Measurements from ENCODE around the gene FAM117B.
"Not testable (repeated sequence)": the region's sequence is repeated elsewhere in the genome, so short reads cannot be mapped to it uniquely, and the experiment has no call there.

Gene FAM117B

GRCh38 chr2:202778217-202778616 is 143.4 kb downstream of the FAM117B start:
- peaks cover 6 to 9% of the 10 kb centered on the region in 2 donors for H3K36me3 ChIP-seq (ENCODE audit: control insufficient read depth in 2 of 2, insufficient read depth in 2 of 2, low read length in 2 of 2)
- no peaks in the 10 kb centered on the region for H3K9me3 ChIP-seq (ENCODE audit: control insufficient read depth in 2 of 2, low read length in 2 of 2)
- no peaks in the 10 kb centered on the region for H3K27me3 ChIP-seq (ENCODE audit: control insufficient read depth in 1 of 2, insufficient read depth in 2 of 2, low read length in 2 of 2)

GRCh38 chr2:202780514-202781021 is 145.8 kb downstream of the FAM117B start:
- H3K27ac ChIP-seq (ENCODE audit: low read length), result no peak overlapping the region

More at GRCh38 chr2:202778217-202778616, 143.4 kb downstream of the FAM117B start:
- Histone ChIP-seq H3K4me1 (ENCODE audit: control insufficient read depth, insufficient read depth, low read length) (no peaks in the 10 kb centered on the region), H3K27ac (ENCODE audit: low read length) (no peak overlapping the region), H3K4me3 (ENCODE audit: low read length in 2 of 2) (no peak overlapping the region), H3K9ac (ENCODE audit: low read length in 2 of 2) (no peak overlapping the region)

GRCh38 chr2:202782940-202783558 is 148.3 kb downstream of the FAM117B start:
- Histone ChIP-seq H3K27me3 (ENCODE audit: control insufficient read depth in 1 of 2, insufficient read depth in 2 of 2, low read length in 2 of 2) (no peaks in the 10 kb centered on the region), H3K4me3 (ENCODE audit: low read length in 2 of 2) (no peak overlapping the region), H3K27ac (ENCODE audit: low read length) (no peak overlapping the region), H3K9me3 (ENCODE audit: control insufficient read depth in 2 of 2, low read length in 2 of 2) (no peaks in the 10 kb centered on the region), H3K4me1 (ENCODE audit: control insufficient read depth, insufficient read depth, low read length) (no peaks in the 10 kb centered on the region), H3K36me3 (ENCODE audit: control insufficient read depth in 2 of 2, insufficient read depth in 2 of 2, low read length in 2 of 2) (peaks cover 11 to 17% of the 10 kb centered on the region in 2 donors), H3K9ac (ENCODE audit: low read length in 2 of 2) (no peak overlapping the region)

More at GRCh38 chr2:202780514-202781021, 145.8 kb downstream of the FAM117B start:
- H3K36me3 ChIP-seq (ENCODE audit: control insufficient read depth in 2 of 2, insufficient read depth in 2 of 2, low read length in 2 of 2), result peaks cover 5 to 8% of the 10 kb centered on the region in 2 donors
- H3K27me3 ChIP-seq (ENCODE audit: control insufficient read depth in 1 of 2, insufficient read depth in 2 of 2, low read length in 2 of 2), result no peaks in the 10 kb centered on the region
- H3K4me3 ChIP-seq (ENCODE audit: low read length in 2 of 2), result no peak overlapping the region
- H3K9me3 ChIP-seq (ENCODE audit: control insufficient read depth in 2 of 2, low read length in 2 of 2), result no peaks in the 10 kb centered on the region
- no peak overlapping the region for H3K9ac ChIP-seq (ENCODE audit: low read length in 2 of 2)
- no peaks in the 10 kb centered on the region for H3K4me1 ChIP-seq (ENCODE audit: control insufficient read depth, insufficient read depth, low read length)

GRCh38 chr2:202786842-202787241 is 152.1 kb downstream of the FAM117B start:
- Histone ChIP-seq H3K27ac (ENCODE audit: low read length) (no peak overlapping the region), H3K36me3 (ENCODE audit: control insufficient read depth in 2 of 2, insufficient read depth in 2 of 2, low read length in 2 of 2) (peaks cover 13 to 17% of the 10 kb centered on the region in 2 donors), H3K4me1 (ENCODE audit: control insufficient read depth, insufficient read depth, low read length) (no peaks in the 10 kb centered on the region)

GRCh38 chr2:202790676-202791075 is 155.9 kb downstream of the FAM117B start:
- Histone ChIP-seq H3K9me3 (ENCODE audit: control insufficient read depth in 2 of 2, low read length in 2 of 2) (no peaks in the 10 kb centered on the region), H3K27ac (ENCODE audit: low read length) (no peak overlapping the region), H3K4me1 (ENCODE audit: control insufficient read depth, insufficient read depth, low read length) (no peaks in the 10 kb centered on the region), H3K27me3 (ENCODE audit: control insufficient read depth in 1 of 2, insufficient read depth in 2 of 2, low read length in 2 of 2) (no peaks in the 10 kb centered on the region), H3K4me3 (ENCODE audit: low read length in 2 of 2) (no peak overlapping the region), H3K36me3 (ENCODE audit: control insufficient read depth in 2 of 2, insufficient read depth in 2 of 2, low read length in 2 of 2) (peaks cover 13 to 14% of the 10 kb centered on the region in 2 donors), H3K9ac (ENCODE audit: low read length in 2 of 2) (no peak overlapping the region)

More at GRCh38 chr2:202786842-202787241, 152.1 kb downstream of the FAM117B start:
- no peaks in the 10 kb centered on the region for H3K27me3 ChIP-seq (ENCODE audit: control insufficient read depth in 1 of 2, insufficient read depth in 2 of 2, low read length in 2 of 2)
- no peak overlapping the region for H3K9ac ChIP-seq (ENCODE audit: low read length in 2 of 2)
- H3K4me3 ChIP-seq (ENCODE audit: low read length in 2 of 2), result no peak overlapping the region
- no peaks in the 10 kb centered on the region for H3K9me3 ChIP-seq (ENCODE audit: control insufficient read depth in 2 of 2, low read length in 2 of 2)

GRCh38 chr2:202797944-202798343 is 163.2 kb downstream of the FAM117B start:
- Histone ChIP-seq H3K27me3 (ENCODE audit: control insufficient read depth in 1 of 2, insufficient read depth in 2 of 2, low read length in 2 of 2) (no peaks in the 10 kb centered on the region), H3K4me1 (ENCODE audit: control insufficient read depth, insufficient read depth, low read length) (no peaks in the 10 kb centered on the region)

GRCh38 chr2:202805911-202806310 is 171.1 kb downstream of the FAM117B start:
- H3K4me1 ChIP-seq (ENCODE audit: control insufficient read depth, insufficient read depth, low read length); H3K9ac ChIP-seq (ENCODE audit: low read length in 2 of 2); H3K27me3 ChIP-seq (ENCODE audit: control insufficient read depth in 1 of 2, insufficient read depth in 2 of 2, low read length in 2 of 2); H3K27ac ChIP-seq (ENCODE audit: low read length); H3K36me3 ChIP-seq (ENCODE audit: control insufficient read depth in 2 of 2, insufficient read depth in 2 of 2, low read length in 2 of 2); H3K9me3 ChIP-seq (ENCODE audit: control insufficient read depth in 2 of 2, low read length in 2 of 2): not testable (repeated sequence)
- H3K4me3 ChIP-seq (ENCODE audit: low read length in 2 of 2), result peak overlapping the region in 1 of 2 donors; percentile 8

More at GRCh38 chr2:202797944-202798343, 163.2 kb downstream of the FAM117B start:
- H3K9me3 ChIP-seq (ENCODE audit: control insufficient read depth in 2 of 2, low read length in 2 of 2), result no peaks in the 10 kb centered on the region
- H3K9ac ChIP-seq (ENCODE audit: low read length in 2 of 2), result no peak overlapping the region
- no peak overlapping the region for H3K27ac ChIP-seq (ENCODE audit: low read length)
- no peak overlapping the region for H3K4me3 ChIP-seq (ENCODE audit: low read length in 2 of 2)
- no peaks in the 10 kb centered on the region for H3K36me3 ChIP-seq (ENCODE audit: control insufficient read depth in 2 of 2, insufficient read depth in 2 of 2, low read length in 2 of 2)

GRCh38 chr2:202807431-202808138 is 172.8 kb downstream of the FAM117B start:
- not testable (repeated sequence) for H3K9me3 ChIP-seq (ENCODE audit: control insufficient read depth in 2 of 2, low read length in 2 of 2); H3K9ac ChIP-seq (ENCODE audit: low read length in 2 of 2); H3K36me3 ChIP-seq (ENCODE audit: control insufficient read depth in 2 of 2, insufficient read depth in 2 of 2, low read length in 2 of 2); H3K4me1 ChIP-seq (ENCODE audit: control insufficient read depth, insufficient read depth, low read length); H3K27me3 ChIP-seq (ENCODE audit: control insufficient read depth in 1 of 2, insufficient read depth in 2 of 2, low read length in 2 of 2); H3K4me3 ChIP-seq (ENCODE audit: low read length in 2 of 2)
- H3K27ac ChIP-seq (ENCODE audit: low read length), result peak overlapping the region; percentile 58

GRCh38 chr2:202808754-202809153 is 174.0 kb downstream of the FAM117B start:
- Histone ChIP-seq H3K9me3 (ENCODE audit: control insufficient read depth in 2 of 2, low read length in 2 of 2) (no peaks in the 10 kb centered on the region), H3K27ac (ENCODE audit: low read length) (no peak overlapping the region), H3K9ac (ENCODE audit: low read length in 2 of 2) (no peak overlapping the region), H3K4me3 (ENCODE audit: low read length in 2 of 2) (no peak overlapping the region), H3K27me3 (ENCODE audit: control insufficient read depth in 1 of 2, insufficient read depth in 2 of 2, low read length in 2 of 2) (no peaks in the 10 kb centered on the region), H3K36me3 (ENCODE audit: control insufficient read depth in 2 of 2, insufficient read depth in 2 of 2, low read length in 2 of 2) (peaks cover 0 to 3% of the 10 kb centered on the region in 2 donors), H3K4me1 (ENCODE audit: control insufficient read depth, insufficient read depth, low read length) (peaks cover 9% of the 10 kb centered on the region)

- Histone ChIP-seq H3K4me3 (ENCODE audit: low read length in 2 of 2) (no peak overlapping the region), H3K27me3 (ENCODE audit: control insufficient read depth in 1 of 2, insufficient read depth in 2 of 2, low read length in 2 of 2) (no peaks in the 10 kb centered on the region), H3K4me1 (ENCODE audit: control insufficient read depth, insufficient read depth, low read length) (no peaks in the 10 kb centered on the region), H3K9ac (ENCODE audit: low read length in 2 of 2) (no peak overlapping the region), H3K36me3 (ENCODE audit: control insufficient read depth in 2 of 2, insufficient read depth in 2 of 2, low read length in 2 of 2) (peaks cover 6% of the 10 kb centered on the region in 2 donors), H3K27ac (ENCODE audit: low read length) (no peak overlapping the region), H3K9me3 (ENCODE audit: control insufficient read depth in 2 of 2, low read length in 2 of 2) (no peaks in the 10 kb centered on the region)
These were observed 178.6 kb downstream of the FAM117B start for GRCh38 chr2:202813387-202813786.

GRCh38 chr2:202814226-202814625 is 179.5 kb downstream of the FAM117B start:
- no peak overlapping the region for H3K4me3 ChIP-seq (ENCODE audit: low read length in 2 of 2)
- H3K27me3 ChIP-seq (ENCODE audit: control insufficient read depth in 1 of 2, insufficient read depth in 2 of 2, low read length in 2 of 2), result no peaks in the 10 kb centered on the region
- H3K27ac ChIP-seq (ENCODE audit: low read length), result no peak overlapping the region
- no peaks in the 10 kb centered on the region for H3K9me3 ChIP-seq (ENCODE audit: control insufficient read depth in 2 of 2, low read length in 2 of 2)
- H3K4me1 ChIP-seq (ENCODE audit: control insufficient read depth, insufficient read depth, low read length), result no peaks in the 10 kb centered on the region
- no peak overlapping the region for H3K9ac ChIP-seq (ENCODE audit: low read length in 2 of 2)
- H3K36me3 ChIP-seq (ENCODE audit: control insufficient read depth in 2 of 2, insufficient read depth in 2 of 2, low read length in 2 of 2), result peaks cover 6 to 7% of the 10 kb centered on the region in 2 donors

All from stomach smooth muscle (tissue), 2 donors.